Measurements from ENCODE around the gene ADM5.

- TF ChIP-seq CTCF (IDR thresholded peaks at IDR 0.05) (no peak), POLR2AphosphoS5 (IDR thresholded peaks at IDR 0.05; ENCODE audit: low read depth, low read length) (no peak), REST (IDR thresholded peaks at IDR 0.05; ENCODE audit: insufficient read depth in 1 of 2, low read depth in 2 of 2, low read length in 1 of 2) (no peak), SIN3A (IDR thresholded peaks at IDR 0.05; ENCODE audit: borderline replicate concordance, insufficient read depth, low read depth, low read length) (no peak), TCF7L2 (IDR thresholded peaks at IDR 0.05; ENCODE audit: low read depth, low read length) (no peak)
Measured at GRCh38 chr19:49692147-49692506, 2.7 kb downstream of the ADM5 start.

Data from Panc1 (cell line).